B cell (primary cell): ENCODE measurements around the gene SMIM20.

Experiments
- EZH2 ChIP-seq: IDR thresholded peaks from 2 replicates; pipeline ENCODE4 v1.6.1; 2012; ENCODE audit warnings: borderline replicate concordance, low read depth, mild to moderate bottlenecking, moderate library complexity, low read length; ENCODE audit not compliant: insufficient read depth, poor library complexity, severe bottlenecking
- TF ChIP-seq, protein P1 (sequence below): fragments of 200-600 bp; IDR thresholded peaks from one replicate; pipeline ENCODE4 v1.8.0; 2022; ENCODE audit warnings: antibody characterized with exemption, mild to moderate bottlenecking

DNA sequence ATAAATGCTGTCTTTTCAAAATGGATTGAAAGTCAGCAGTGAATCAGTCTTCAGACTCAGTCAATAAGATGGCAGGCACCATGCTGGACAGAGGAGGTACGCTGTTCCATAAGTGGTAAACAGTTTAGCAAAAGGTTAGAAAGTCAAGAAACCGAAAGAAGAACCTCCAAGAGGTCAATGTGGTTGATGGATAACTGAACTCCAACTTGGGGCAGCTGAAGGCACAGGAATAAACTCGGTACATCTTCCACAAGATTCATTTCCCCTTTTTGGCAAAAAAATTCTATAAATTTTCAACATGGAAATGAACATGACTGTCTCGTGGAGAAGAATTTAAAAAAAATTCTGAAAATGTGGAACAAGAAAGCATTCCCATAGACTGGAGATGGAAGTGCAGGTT is 32.8 kb upstream of the SMIM20 start:
- TF ChIP-seq, protein P1, sequence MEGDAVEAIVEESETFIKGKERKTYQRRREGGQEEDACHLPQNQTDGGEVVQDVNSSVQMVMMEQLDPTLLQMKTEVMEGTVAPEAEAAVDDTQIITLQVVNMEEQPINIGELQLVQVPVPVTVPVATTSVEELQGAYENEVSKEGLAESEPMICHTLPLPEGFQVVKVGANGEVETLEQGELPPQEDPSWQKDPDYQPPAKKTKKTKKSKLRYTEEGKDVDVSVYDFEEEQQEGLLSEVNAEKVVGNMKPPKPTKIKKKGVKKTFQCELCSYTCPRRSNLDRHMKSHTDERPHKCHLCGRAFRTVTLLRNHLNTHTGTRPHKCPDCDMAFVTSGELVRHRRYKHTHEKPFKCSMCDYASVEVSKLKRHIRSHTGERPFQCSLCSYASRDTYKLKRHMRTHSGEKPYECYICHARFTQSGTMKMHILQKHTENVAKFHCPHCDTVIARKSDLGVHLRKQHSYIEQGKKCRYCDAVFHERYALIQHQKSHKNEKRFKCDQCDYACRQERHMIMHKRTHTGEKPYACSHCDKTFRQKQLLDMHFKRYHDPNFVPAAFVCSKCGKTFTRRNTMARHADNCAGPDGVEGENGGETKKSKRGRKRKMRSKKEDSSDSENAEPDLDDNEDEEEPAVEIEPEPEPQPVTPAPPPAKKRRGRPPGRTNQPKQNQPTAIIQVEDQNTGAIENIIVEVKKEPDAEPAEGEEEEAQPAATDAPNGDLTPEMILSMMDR, result no peak
- no peak for TF ChIP-seq EZH2
